Suprapubic skin (tissue), 4 donors: ENCODE data around the gene KCNN4. TPM values are rescaled to one million over a fixed set of nuclear protein-coding genes. Genes with fewer than 3 reads are reported as not detected.
"Not testable (repeated sequence)": the region's sequence is repeated elsewhere in the genome, so short reads cannot be mapped to it uniquely, and the experiment has no call there.

ENCODE experiments used
- DNase-seq, 2 donors: peaks; one replicate each; pipeline ENCODE4 v3.0.0-alpha.2; 2019; ENCODE audit warnings: low spot score in 2 of 2
- H3K27ac ChIP-seq: fragments of 200-600 bp; sonication (generic); one replicate; pipeline ENCODE4 v1.5.1; 2019
- H3K27me3 ChIP-seq: fragments of 200-600 bp; sonication (generic); one replicate; pipeline ENCODE4 v1.5.1; 2019
- H3K36me3 ChIP-seq: fragments of 200-600 bp; sonication (generic); one replicate; pipeline ENCODE4 v1.5.1; 2019
- H3K4me1 ChIP-seq: fragments of 200-600 bp; sonication (generic); one replicate; pipeline ENCODE4 v1.5.1; 2019
- H3K4me3 ChIP-seq: fragments of 200-600 bp; sonication (generic); one replicate; pipeline ENCODE4 v1.5.1; 2019; ENCODE audit warnings: mild to moderate bottlenecking
- H3K9me3 ChIP-seq: fragments of 200-600 bp; sonication (generic); one replicate; pipeline ENCODE4 v1.5.1; 2019
- EP300 ChIP-seq: sonication (generic); formaldehyde crosslinking; IDR thresholded peaks from one replicate; pipeline ENCODE4 v1.6.1; 2017; ENCODE audit warnings: antibody characterized with exemption
- POLR2A ChIP-seq, 2 donors: fragments of 450-650 bp; IDR thresholded peaks; one replicate each; pipeline ENCODE4 v1.6.1; 2017; ENCODE audit warnings: antibody characterized with exemption in 2 of 2, mild to moderate bottlenecking in 2 of 2, moderate library complexity in 2 of 2
- POLR2AphosphoS5 ChIP-seq, 3 donors: sonication (generic); formaldehyde crosslinking; IDR thresholded peaks; one replicate each; pipeline ENCODE4 v1.6.1; 2017; ENCODE audit warnings: antibody characterized with exemption in 3 of 3
- WGBS: methylation state at CpG from one replicate; pipeline ENCODE4 v1.1.5; 2018; 5-methylcytosine and 5-hydroxymethylcytosine counted together
- total RNA-seq, 4 donors: library from RNA; depleted of rRNA; stranded (reverse); fragments of >200 nt; gene quantifications; one replicate each; pipeline ENCODE4 v1.1.0, GENCODE V29; 2016
- TF ChIP-seq, protein P1 (sequence below), 2 donors: fragments of 200-600 bp in 1 of 2; fragments of 450-650 bp in 1 of 2; sonication (generic) in 1 of 2; IDR thresholded peaks; one replicate each; pipeline ENCODE4 v1.5.1; 2016 to 2019; ENCODE audit warnings: antibody characterized with exemption in 2 of 2, mild to moderate bottlenecking in 1 of 2, moderate library complexity in 1 of 2

The KCNN4 gene
- total RNA-seq, 4 donors from 2014 or later: 26.4 to 77.9 (median 48.2) TPM

DNA sequence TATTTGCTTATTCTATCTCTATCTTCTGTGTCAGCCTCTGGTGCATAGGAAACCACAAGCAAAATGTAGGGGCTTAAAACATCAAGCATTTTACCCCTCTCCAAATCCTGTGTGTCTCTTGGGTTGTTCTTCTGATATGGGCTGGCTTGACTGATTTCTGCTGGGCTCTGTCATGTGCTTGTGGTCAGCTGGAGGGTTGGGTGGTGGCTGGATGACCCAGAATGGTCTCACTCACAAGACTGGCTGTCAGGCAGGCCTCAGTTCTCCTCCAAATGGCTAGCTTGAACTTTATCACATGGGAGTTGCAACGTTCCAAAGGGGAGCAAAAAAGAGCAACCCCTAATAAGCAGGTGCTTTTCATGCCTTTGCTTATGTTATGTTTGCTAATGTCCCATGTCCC is 31.1 kb upstream of the KCNN4 start:
- Histone ChIP-seq H3K27ac (no peak overlapping the region), H3K4me1 (peaks cover 7% of the 10 kb centered on the region), H3K27me3 (no peaks in the 10 kb centered on the region), H3K36me3 (no peaks in the 10 kb centered on the region), H3K4me3 (no peak overlapping the region), H3K9me3 (no peaks in the 10 kb centered on the region)
- no peak for DNase-seq
- no peak for TF ChIP-seq EP300
- 50% methylated on average over 1 of the region's 1 CpG for WGBS

DNA sequence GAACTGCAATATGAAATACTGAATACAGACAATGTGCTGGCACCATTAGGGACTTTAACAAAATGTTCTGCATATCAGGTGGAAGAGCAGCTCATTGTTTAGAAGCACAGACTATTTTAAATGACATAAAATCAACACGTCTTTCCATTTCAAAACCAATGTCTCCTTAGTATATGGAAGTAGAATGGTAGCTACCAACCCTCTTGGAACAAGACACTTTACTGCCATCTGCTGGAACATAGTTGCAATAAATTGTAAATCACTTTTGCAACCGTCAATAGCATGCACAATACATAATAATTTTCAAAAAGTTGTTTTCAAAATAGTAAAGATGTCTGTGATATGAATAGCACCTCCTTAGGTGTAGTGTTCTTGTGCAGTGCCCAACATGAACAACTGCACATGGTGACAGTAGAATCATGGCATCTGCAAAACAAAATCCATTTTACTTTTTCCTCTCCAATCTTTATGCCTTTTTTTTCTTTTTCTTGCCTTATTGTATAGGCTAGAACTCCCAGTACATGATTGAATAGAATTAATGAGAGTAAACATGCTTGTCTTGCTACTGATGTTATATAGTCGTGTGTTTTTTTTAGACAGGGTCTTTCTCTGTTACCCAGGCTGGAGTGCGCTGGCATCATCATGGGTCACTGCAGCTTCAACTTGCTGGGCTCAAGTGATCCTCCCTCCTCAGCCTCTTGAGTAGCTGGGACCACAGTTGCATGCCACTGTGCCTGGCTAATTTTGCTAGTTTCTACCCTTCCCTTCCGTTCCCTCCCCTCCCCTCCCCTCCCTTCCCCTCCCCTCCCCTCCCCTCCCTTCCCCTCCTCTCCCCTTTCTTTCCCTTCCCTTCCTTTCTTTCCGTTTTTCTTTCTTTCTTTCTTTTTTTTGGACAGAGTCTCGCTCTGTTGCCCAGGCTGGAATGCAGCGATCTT is 29.3 kb upstream of the KCNN4 start:
- Histone ChIP-seq H3K36me3 (no peaks in the 10 kb centered on the region), H3K27ac (peak overlapping the region; percentile 41), H3K9me3 (no peaks in the 10 kb centered on the region), H3K4me1 (peaks cover 7% of the 10 kb centered on the region), H3K4me3 (no peak overlapping the region), H3K27me3 (no peaks in the 10 kb centered on the region)
- no peak for TF ChIP-seq EP300
- TF ChIP-seq, protein P1, sequence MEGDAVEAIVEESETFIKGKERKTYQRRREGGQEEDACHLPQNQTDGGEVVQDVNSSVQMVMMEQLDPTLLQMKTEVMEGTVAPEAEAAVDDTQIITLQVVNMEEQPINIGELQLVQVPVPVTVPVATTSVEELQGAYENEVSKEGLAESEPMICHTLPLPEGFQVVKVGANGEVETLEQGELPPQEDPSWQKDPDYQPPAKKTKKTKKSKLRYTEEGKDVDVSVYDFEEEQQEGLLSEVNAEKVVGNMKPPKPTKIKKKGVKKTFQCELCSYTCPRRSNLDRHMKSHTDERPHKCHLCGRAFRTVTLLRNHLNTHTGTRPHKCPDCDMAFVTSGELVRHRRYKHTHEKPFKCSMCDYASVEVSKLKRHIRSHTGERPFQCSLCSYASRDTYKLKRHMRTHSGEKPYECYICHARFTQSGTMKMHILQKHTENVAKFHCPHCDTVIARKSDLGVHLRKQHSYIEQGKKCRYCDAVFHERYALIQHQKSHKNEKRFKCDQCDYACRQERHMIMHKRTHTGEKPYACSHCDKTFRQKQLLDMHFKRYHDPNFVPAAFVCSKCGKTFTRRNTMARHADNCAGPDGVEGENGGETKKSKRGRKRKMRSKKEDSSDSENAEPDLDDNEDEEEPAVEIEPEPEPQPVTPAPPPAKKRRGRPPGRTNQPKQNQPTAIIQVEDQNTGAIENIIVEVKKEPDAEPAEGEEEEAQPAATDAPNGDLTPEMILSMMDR (IDR thresholded peaks at IDR 0.05): peak; percentile 39 to 51
- DNase-seq: no peak
- 40% methylated on average over 8 of the region's 8 CpGs for WGBS

DNA sequence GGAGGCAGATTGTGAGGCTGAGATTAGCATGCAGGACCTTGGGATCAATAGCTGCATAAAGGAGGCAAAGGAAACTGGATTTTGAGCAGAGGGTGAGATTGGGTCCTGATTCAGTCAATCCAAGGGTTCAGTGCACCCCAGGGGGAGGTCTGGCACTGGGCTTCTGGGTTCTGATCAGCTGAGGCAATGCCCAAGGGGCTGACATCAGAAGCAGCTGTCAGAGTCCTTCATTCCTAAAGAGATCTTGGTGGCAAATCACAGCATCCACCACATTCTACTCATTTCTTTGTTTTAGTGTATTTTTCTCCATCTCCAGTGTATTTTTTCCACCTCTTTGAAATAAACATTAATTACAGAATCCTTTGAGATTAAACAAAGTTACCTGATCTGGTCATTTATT is 26.9 kb upstream of the KCNN4 start:
- TF ChIP-seq POLR2AphosphoS5 (IDR thresholded peaks at IDR 0.05): no peak
- TF ChIP-seq, protein P1 (IDR thresholded peaks at IDR 0.05): no peak
- TF ChIP-seq POLR2A (IDR thresholded peaks at IDR 0.05): no peak
- TF ChIP-seq EP300: no peak
- H3K36me3 ChIP-seq: no peaks in the 10 kb centered on the region
- no peak overlapping the region for H3K27ac ChIP-seq
- no peak overlapping the region for H3K4me3 ChIP-seq
- no peak for DNase-seq
- peaks cover 7% of the 10 kb centered on the region for H3K4me1 ChIP-seq
- H3K9me3 ChIP-seq: no peaks in the 10 kb centered on the region
- no peaks in the 10 kb centered on the region for H3K27me3 ChIP-seq

DNA sequence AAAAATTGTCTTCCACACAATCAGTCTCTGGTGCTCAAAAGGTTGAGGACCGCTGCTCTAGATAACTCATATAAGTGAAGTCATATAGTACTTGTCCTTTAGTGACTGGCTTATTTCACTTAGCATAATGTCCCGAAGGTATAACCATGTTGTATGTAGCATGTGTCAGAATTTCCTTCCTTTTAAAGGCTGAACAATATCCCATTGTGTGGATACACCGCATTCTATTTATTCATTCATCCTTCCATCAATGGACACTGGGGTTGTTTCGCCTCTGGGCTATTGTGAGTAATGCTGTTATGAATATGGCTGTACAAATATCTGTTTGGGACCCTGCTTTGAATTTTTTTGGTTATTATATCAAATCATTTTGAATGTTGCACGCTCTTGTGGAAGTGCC is 26.1 kb upstream of the KCNN4 start:
- Histone ChIP-seq H3K36me3 (no peaks in the 10 kb centered on the region), H3K4me1 (peaks cover 7% of the 10 kb centered on the region), H3K27me3 (no peaks in the 10 kb centered on the region), H3K9me3 (no peaks in the 10 kb centered on the region), H3K4me3 (no peak overlapping the region), H3K27ac (no peak overlapping the region)
- no peak for TF ChIP-seq POLR2AphosphoS5 (IDR thresholded peaks at IDR 0.05)
- TF ChIP-seq EP300: no peak
- no peak for TF ChIP-seq POLR2A (IDR thresholded peaks at IDR 0.05)
- TF ChIP-seq, protein P1 (IDR thresholded peaks at IDR 0.05): no peak
- WGBS: 62% methylated on average over 5 of the region's 5 CpGs
- DNase-seq: no peak

DNA sequence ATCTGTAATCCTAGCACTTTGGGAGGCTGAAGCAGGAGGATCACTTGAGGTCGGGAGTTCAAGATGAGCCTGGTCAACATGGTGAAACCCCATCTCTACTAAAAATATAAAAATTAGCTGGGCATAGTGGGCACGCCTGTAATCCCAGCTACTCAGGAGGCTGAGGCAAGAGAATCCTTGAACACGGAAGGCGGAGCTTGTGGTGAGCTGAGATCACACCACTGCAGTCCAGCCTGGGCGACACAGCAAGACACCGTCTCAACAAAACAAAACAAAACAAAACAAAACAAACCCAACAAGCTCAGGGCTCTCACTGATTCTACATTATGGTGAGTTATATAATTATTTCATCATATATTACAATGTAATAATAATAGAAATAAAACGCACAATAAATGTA is 25.6 kb upstream of the KCNN4 start:
- not testable (repeated sequence) for H3K27me3 ChIP-seq, H3K4me3 ChIP-seq, H3K4me1 ChIP-seq, H3K27ac ChIP-seq, DNase-seq, H3K36me3 ChIP-seq, H3K9me3 ChIP-seq
- 78% methylated on average over 7 of the region's 7 CpGs for WGBS

DNA sequence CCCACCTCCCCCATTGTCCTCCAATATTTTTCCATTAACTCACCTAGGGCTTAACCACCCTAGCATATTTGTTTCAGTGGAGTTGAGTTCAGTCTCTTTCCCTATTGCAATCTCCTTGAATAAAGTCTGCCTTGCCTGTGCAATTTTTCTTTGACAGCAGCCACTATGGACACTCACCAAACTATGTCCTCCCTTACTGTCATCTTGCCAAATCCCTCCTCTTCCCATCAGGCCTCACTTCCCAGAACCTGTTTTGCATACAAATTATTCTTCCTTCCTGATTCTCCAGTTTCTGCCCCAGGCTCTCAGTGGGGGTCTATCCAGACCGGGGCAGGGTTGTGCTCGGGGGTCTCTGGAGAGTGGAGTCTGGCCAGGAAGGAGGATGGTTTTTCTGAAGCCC is 23.7 kb upstream of the KCNN4 start:
- 30% methylated on average over 2 of the region's 2 CpGs for WGBS

More for the DNA sequence above, 23.7 kb upstream of the KCNN4 start:
- Histone ChIP-seq H3K27me3 (no peaks in the 10 kb centered on the region), H3K4me1 (peaks cover 11% of the 10 kb centered on the region), H3K27ac (no peak overlapping the region), H3K9me3 (no peaks in the 10 kb centered on the region), H3K36me3 (no peaks in the 10 kb centered on the region), H3K4me3 (no peak overlapping the region)
- no peak for DNase-seq
- TF ChIP-seq, protein P1 (IDR thresholded peaks at IDR 0.05): no peak
- no peak for TF ChIP-seq POLR2AphosphoS5 (IDR thresholded peaks at IDR 0.05)
- TF ChIP-seq POLR2A (IDR thresholded peaks at IDR 0.05): no peak
- TF ChIP-seq EP300: no peak
